Mesenchymal stem cell (in vitro differentiated cells and primary cell): ENCODE data around the gene LITAF.

Experiments used
- DNase-seq: peaks from one replicate; pipeline ENCODE4 v3.0.0-alpha.2; 2013
- H2AFZ ChIP-seq: one replicate; pipeline ENCODE4 v1.6.1; 2013; ENCODE audit warnings: low read depth, mild to moderate bottlenecking, control low read depth, inconsistent platforms, low read length, moderate library complexity
- H2AK5ac ChIP-seq: 2 replicates; pipeline ENCODE4 v1.6.1; 2013; ENCODE audit warnings: low read length, moderate library complexity, mild to moderate bottlenecking, inconsistent platforms; ENCODE audit not compliant: severe bottlenecking
- H2BK120ac ChIP-seq: one replicate; pipeline ENCODE4 v1.6.1; 2013; ENCODE audit warnings: low read depth, mild to moderate bottlenecking, inconsistent platforms, low read length, moderate library complexity
- H2BK12ac ChIP-seq, 2 experiments: one replicate each; pipeline ENCODE4 v1.6.1; 2013; ENCODE audit warnings: inconsistent platforms in 2 of 2, low read length in 2 of 2, mild to moderate bottlenecking in 2 of 2, moderate library complexity in 2 of 2, control low read depth in 1 of 2
- H2BK15ac ChIP-seq: one replicate; pipeline ENCODE4 v1.6.1; 2013; ENCODE audit warnings: mild to moderate bottlenecking, low read depth, inconsistent platforms; ENCODE audit not compliant: poor library complexity, severe bottlenecking
- H2BK5ac ChIP-seq: 2 replicates; pipeline ENCODE4 v1.6.1; 2013; ENCODE audit warnings: low read depth, mild to moderate bottlenecking, low read length, control low read depth, inconsistent platforms; ENCODE audit not compliant: poor library complexity, severe bottlenecking
- H3K14ac ChIP-seq, 2 experiments: one replicate each; pipeline ENCODE4 v1.6.1; 2013; ENCODE audit warnings: inconsistent platforms in 2 of 2, low read length in 2 of 2, control low read depth in 1 of 2, mild to moderate bottlenecking in 1 of 2, moderate library complexity in 1 of 2
- H3K18ac ChIP-seq, 2 experiments: one replicate each; pipeline ENCODE4 v1.6.1; 2013; ENCODE audit warnings: inconsistent platforms in 2 of 2, low read length in 2 of 2, control low read depth in 1 of 2, low read depth in 1 of 2, mild to moderate bottlenecking in 1 of 2
- H3K23ac ChIP-seq, 2 experiments: one replicate each; pipeline ENCODE4 v1.6.1; 2013; ENCODE audit warnings: inconsistent platforms in 2 of 2, low read length in 2 of 2, mild to moderate bottlenecking in 2 of 2, moderate library complexity in 2 of 2, control low read depth in 1 of 2
- H3K27ac ChIP-seq: 2 replicates; pipeline ENCODE4 v1.5.1; 2013; ENCODE audit warnings: mild to moderate bottlenecking, moderate library complexity, low read length, control low read depth, inconsistent platforms; ENCODE audit not compliant: poor library complexity, severe bottlenecking
- H3K27me3 ChIP-seq, 2 experiments: 2 replicates each; pipeline versions ENCODE4 v1.6.1 to v1.7.0; 2013; ENCODE audit warnings: low read length in 2 of 2, mild to moderate bottlenecking in 2 of 2, moderate library complexity in 2 of 2, control low read depth in 1 of 2, inconsistent platforms in 1 of 2; ENCODE audit not compliant: control insufficient read depth in 1 of 2, insufficient read depth in 1 of 2
- H3K36me3 ChIP-seq, 2 experiments: 2 replicates each; pipeline versions ENCODE4 v1.6.1 to v1.7.0; 2013; ENCODE audit warnings: low read length in 2 of 2, control low read depth in 1 of 2, inconsistent platforms in 1 of 2, low read depth in 1 of 2, mild to moderate bottlenecking in 1 of 2; ENCODE audit not compliant: insufficient read depth in 2 of 2, control insufficient read depth in 1 of 2
- H3K4ac ChIP-seq, 2 experiments: one replicate each; pipeline ENCODE4 v1.6.1; 2013; ENCODE audit warnings: inconsistent platforms in 2 of 2, low read length in 2 of 2, mild to moderate bottlenecking in 2 of 2, moderate library complexity in 2 of 2, control low read depth in 1 of 2, low read depth in 1 of 2
- H3K4me1 ChIP-seq: 2 replicates; pipeline ENCODE4 v1.6.1; 2013; ENCODE audit warnings: low read depth, low read length, control low read depth; ENCODE audit not compliant: control insufficient read depth, insufficient read depth
- H3K4me2 ChIP-seq: 2 replicates; pipeline ENCODE4 v1.6.1; 2013; ENCODE audit warnings: low read length, mild to moderate bottlenecking, inconsistent platforms; ENCODE audit not compliant: poor library complexity, severe bottlenecking
- H3K4me3 ChIP-seq, 2 experiments: 2 replicates each; pipeline versions ENCODE4 v1.5.1 to v1.7.0; 2013; ENCODE audit warnings: low read length in 2 of 2, mild to moderate bottlenecking in 2 of 2, control low read depth in 1 of 2, low read depth in 1 of 2; ENCODE audit not compliant: insufficient read depth in 1 of 2
- H3K79me1 ChIP-seq: replicated peaks from 2 replicates; pipeline ENCODE4 v1.6.1; 2013; ENCODE audit warnings: mild to moderate bottlenecking, control low read depth, low read length, inconsistent platforms; ENCODE audit not compliant: poor library complexity, severe bottlenecking
- H3K9ac ChIP-seq: 2 replicates; pipeline ENCODE4 v1.7.0; 2013; ENCODE audit warnings: mild to moderate bottlenecking, low read length, moderate library complexity
- H3K9me3 ChIP-seq: 2 replicates; pipeline ENCODE4 v1.7.0; 2013; ENCODE audit warnings: mild to moderate bottlenecking, low read length; ENCODE audit not compliant: control insufficient read depth
- H4K8ac ChIP-seq: one replicate; pipeline ENCODE4 v1.6.1; 2013; ENCODE audit warnings: inconsistent platforms, mild to moderate bottlenecking, low read length, moderate library complexity
- H4K91ac ChIP-seq: one replicate; pipeline ENCODE4 v1.6.1; 2013; ENCODE audit warnings: mild to moderate bottlenecking, low read length, inconsistent platforms
- WGBS: methylation state at CpG from one replicate; pipeline ENCODE4 v1.1.7; 2013; ENCODE audit warnings: mixed read lengths; 5-methylcytosine and 5-hydroxymethylcytosine counted together

Gene LITAF

GRCh38 chr16:11556945-11557720, 29.6 kb downstream of the LITAF start:
- no peak overlapping the region for H3K18ac ChIP-seq
- no peak overlapping the region for H3K23ac ChIP-seq
- no peak overlapping the region for H3K4ac ChIP-seq
- WGBS: 94% methylated on average over 6 of the region's 9 CpGs
- no peak overlapping the region for H2AFZ ChIP-seq
- H3K27ac ChIP-seq: no peak overlapping the region
- H2AK5ac ChIP-seq: no peak overlapping the region
- H3K9me3 ChIP-seq: peaks cover 18% of the 10 kb centered on the region
- H3K4me2 ChIP-seq: no peak overlapping the region
- H2BK5ac ChIP-seq: no peak overlapping the region
- H2BK120ac ChIP-seq: no peak overlapping the region
- no peak overlapping the region for H3K14ac ChIP-seq
- H3K4me3 ChIP-seq: no peak overlapping the region
- no peak overlapping the region for H3K9ac ChIP-seq
- no peaks in the 10 kb centered on the region for H3K27me3 ChIP-seq
- H4K91ac ChIP-seq: no peak overlapping the region
- H3K79me1 ChIP-seq: peaks cover 29% of the 10 kb centered on the region
- no peak overlapping the region for H4K8ac ChIP-seq
- peaks cover 5% of the 10 kb centered on the region for H3K4me1 ChIP-seq
- no peak overlapping the region for H2BK15ac ChIP-seq
- no peak overlapping the region for H2BK12ac ChIP-seq
- H3K36me3 ChIP-seq: peaks cover 45 to 49% of the 10 kb centered on the region in 2 experiments
- DNase-seq: no peak

- H3K9ac ChIP-seq: no peak overlapping the region
- no peak overlapping the region for H2BK5ac ChIP-seq
- peaks cover 5% of the 10 kb centered on the region for H3K4me1 ChIP-seq
- H3K4me3 ChIP-seq: no peak overlapping the region
- no peak overlapping the region for H3K18ac ChIP-seq
- no peak overlapping the region for H2AFZ ChIP-seq
- no peak overlapping the region for H2BK120ac ChIP-seq
- H3K79me1 ChIP-seq: peaks cover 28% of the 10 kb centered on the region
- DNase-seq: no peak
- no peaks in the 10 kb centered on the region for H3K27me3 ChIP-seq
- peaks cover 48 to 57% of the 10 kb centered on the region in 2 experiments for H3K36me3 ChIP-seq
- no peak overlapping the region for H3K27ac ChIP-seq
- H4K8ac ChIP-seq: no peak overlapping the region
- H3K14ac ChIP-seq: no peak overlapping the region
- no peak overlapping the region for H3K4ac ChIP-seq
- no peak overlapping the region for H3K4me2 ChIP-seq
- no peak overlapping the region for H2AK5ac ChIP-seq
- H3K23ac ChIP-seq: no peak overlapping the region
- H2BK12ac ChIP-seq: no peak overlapping the region
- H2BK15ac ChIP-seq: no peak overlapping the region
- H4K91ac ChIP-seq: no peak overlapping the region
- H3K9me3 ChIP-seq: peaks cover 18% of the 10 kb centered on the region
- 94% methylated on average over 13 of the region's 13 CpGs for WGBS
These were observed 30.4 kb downstream of the LITAF start for GRCh38 chr16:11556214-11556819.

- Histone ChIP-seq H2BK12ac (no peak overlapping the region), H3K27me3 (no peaks in the 10 kb centered on the region), H3K27ac (no peak overlapping the region), H4K8ac (no peak overlapping the region), H3K4ac (no peak overlapping the region), H3K4me2 (no peak overlapping the region), H2AK5ac (no peak overlapping the region), H3K9ac (no peak overlapping the region), H2AFZ (no peak overlapping the region), H2BK15ac (no peak overlapping the region), H2BK5ac (no peak overlapping the region), H3K14ac (no peak overlapping the region), H2BK120ac (no peak overlapping the region), H3K23ac (no peak overlapping the region), H3K36me3 (peaks cover 68 to 77% of the 10 kb centered on the region in 2 experiments), H3K4me1 (no peaks in the 10 kb centered on the region), H3K4me3 (no peak overlapping the region), H4K91ac (no peak overlapping the region), H3K18ac (no peak overlapping the region), H3K9me3 (peaks cover 18% of the 10 kb centered on the region), H3K79me1 (peaks cover 30% of the 10 kb centered on the region)
- DNase-seq: no peak
- 94% methylated on average over 5 of the region's 6 CpGs for WGBS
These were observed 32.7 kb downstream of the LITAF start for GRCh38 chr16:11554053-11554452.

GRCh38 chr16:11553371-11553770, 33.3 kb downstream of the LITAF start:
- Histone ChIP-seq H2BK15ac (no peak overlapping the region), H3K4me2 (no peak overlapping the region), H3K4me1 (no peaks in the 10 kb centered on the region), H2BK5ac (no peak overlapping the region), H3K79me1 (peaks cover 29% of the 10 kb centered on the region), H3K4ac (no peak overlapping the region), H3K9me3 (peaks cover 18% of the 10 kb centered on the region), H2BK12ac (no peak overlapping the region), H2AK5ac (no peak overlapping the region), H4K91ac (no peak overlapping the region), H3K27ac (no peak overlapping the region), H3K18ac (no peak overlapping the region), H2AFZ (no peak overlapping the region), H3K9ac (no peak overlapping the region), H4K8ac (no peak overlapping the region), H3K4me3 (no peak overlapping the region), H3K14ac (no peak overlapping the region), H2BK120ac (no peak overlapping the region), H3K36me3 (peaks cover 69 to 84% of the 10 kb centered on the region in 2 experiments), H3K27me3 (no peaks in the 10 kb centered on the region), H3K23ac (no peak overlapping the region)
- WGBS: 97% methylated on average over 11 of the region's 11 CpGs
- DNase-seq: no peak
